Left lung (tissue), 10 donors: Measurements from ENCODE around the gene ZNF215. TPM values are rescaled to one million over a fixed set of nuclear protein-coding genes. Genes with fewer than 3 reads are reported as not detected.

Source experiments
- ATAC-seq: fragments of 200-7000 bp; cut with Tn5 transposase; one replicate; pipeline ENCODE4 v1.9.1; 2020; ENCODE audit warnings: moderate library complexity
- DNase-seq, 4 donors: peaks; one replicate each; pipeline ENCODE4 v3.0.0-alpha.2; 2013 to 2020
- H3K27ac ChIP-seq, 2 donors: fragments of 200-600 bp; sonication (generic) in 1 of 2; one replicate each; pipeline versions ENCODE4 v1.5.0 to v1.8.0; 2020 to 2021
- H3K27me3 ChIP-seq, 2 donors: fragments of 200-600 bp; sonication (generic) in 1 of 2; one replicate each; pipeline versions ENCODE4 v1.5.0 to v1.8.0; 2020 to 2021
- H3K36me3 ChIP-seq, 2 donors: fragments of 200-600 bp; sonication (generic) in 1 of 2; one replicate each; pipeline versions ENCODE4 v1.5.0 to v1.8.0; 2020 to 2021
- H3K4me1 ChIP-seq, 2 donors: fragments of 200-600 bp; one replicate each; pipeline ENCODE4 v1.8.0; 2021
- H3K4me3 ChIP-seq, 2 donors: fragments of 200-600 bp; sonication (generic) in 1 of 2; one replicate each; pipeline versions ENCODE4 v1.5.0 to v1.8.0; 2020 to 2021; ENCODE audit warnings: mild to moderate bottlenecking in 1 of 2
- H3K9me3 ChIP-seq, 2 donors: fragments of 200-600 bp; sonication (generic) in 1 of 2; one replicate each; pipeline versions ENCODE4 v1.5.0 to v1.8.0; 2020 to 2021
- CTCF ChIP-seq, 2 donors: fragments of 200-600 bp; sonication (generic) in 1 of 2; IDR thresholded peaks; one replicate each; pipeline versions ENCODE4 v1.5.0 to v1.8.0; 2021; ENCODE audit warnings: antibody characterized with exemption in 2 of 2
- intact Hi-C, 2 donors: fragments of 100-400 bp; cut with DNase I; formaldehyde crosslinking; loops; one replicate each; pipeline versions ENCODE4 v1.11.2 to v1.14.2; 2022
- polyA plus RNA-seq, 6 donors: library from polyadenylated mRNA; unstranded; fragments of 120-200 nt; gene quantifications; one replicate each; pipeline ENCODE4 v1.2.1, GENCODE V29; 2013; ENCODE audit not compliant: insufficient read length in 6 of 6
- total RNA-seq, 2 donors: library from RNA; stranded (reverse); fragmentation: NEBNext Ultra II Directional; extraction: Animal tissue kit (Norgen Biotek cat#: 25700); gene quantifications; one replicate each; pipeline ENCODE4 v1.2.1, GENCODE V29; 2021
- donor health status: DM: no; HTN: yes; CAD: no.
- donor health status: DM: no; HTN: no; CAD: no.

The ZNF215 gene
- total and polyA plus RNA-seq, 8 donors, result 0.66 to 3.7 (median 1.4) TPM

GRCh38 chr11:6992026-6992425, 65.8 kb downstream of the ZNF215 start:
- intact Hi-C loops, result no loop called here
- Histone ChIP-seq H3K9me3 (no peaks in the 10 kb centered on the region), H3K27ac (no peak overlapping the region), H3K4me1 (no peaks in the 10 kb centered on the region), H3K27me3 (no peaks in the 10 kb centered on the region), H3K36me3 (no peaks in the 10 kb centered on the region), H3K4me3 (no peak overlapping the region)
- ATAC-seq (peak; percentile 52), DNase-seq (no peak)
- no peak for TF ChIP-seq CTCF (IDR thresholded peaks at IDR 0.05)

- ATAC-seq (peak; percentile 68), DNase-seq (no peak)
Measured at GRCh38 chr11:6992457-6993417, 66.5 kb downstream of the ZNF215 start.

DNA sequence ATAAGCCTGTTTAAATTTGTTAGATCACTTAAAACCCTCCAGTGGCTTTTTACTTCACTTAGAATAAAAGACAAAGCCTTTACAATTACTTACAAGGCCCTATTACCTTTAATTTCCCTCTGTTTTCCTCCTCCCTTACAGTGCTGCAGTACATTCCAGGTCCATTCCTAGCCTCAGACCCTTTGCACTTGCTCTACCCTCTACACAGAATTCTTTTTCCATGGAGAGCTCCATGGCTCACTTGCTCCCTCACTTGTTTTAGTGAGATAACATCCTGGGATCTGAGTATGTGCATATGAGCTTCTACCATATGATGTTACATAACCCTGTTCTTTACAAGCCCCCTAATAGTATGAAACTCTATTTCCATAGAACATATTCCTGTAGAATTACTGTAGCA, 69.5 kb downstream of the ZNF215 start:
- intact Hi-C loops, result no loop called here
- Histone ChIP-seq H3K27me3 (no peaks in the 10 kb centered on the region), H3K4me1 (no peaks in the 10 kb centered on the region), H3K27ac (no peak overlapping the region), H3K9me3 (no peaks in the 10 kb centered on the region), H3K36me3 (peaks cover 0 to 8% of the 10 kb centered on the region in 2 donors), H3K4me3 (no peak overlapping the region)
- no peak for DNase-seq
- ATAC-seq, result no peak
- no peak for TF ChIP-seq CTCF (IDR thresholded peaks at IDR 0.05)

More at GRCh38 chr11:6992457-6993417, 66.5 kb downstream of the ZNF215 start:
- Histone ChIP-seq H3K36me3 (no peaks in the 10 kb centered on the region), H3K4me1 (no peaks in the 10 kb centered on the region), H3K27me3 (no peaks in the 10 kb centered on the region), H3K27ac (no peak overlapping the region), H3K9me3 (no peaks in the 10 kb centered on the region), H3K4me3 (no peak overlapping the region)
- no peak for TF ChIP-seq CTCF (IDR thresholded peaks at IDR 0.05)
- intact Hi-C loops, result no loop called here

DNA sequence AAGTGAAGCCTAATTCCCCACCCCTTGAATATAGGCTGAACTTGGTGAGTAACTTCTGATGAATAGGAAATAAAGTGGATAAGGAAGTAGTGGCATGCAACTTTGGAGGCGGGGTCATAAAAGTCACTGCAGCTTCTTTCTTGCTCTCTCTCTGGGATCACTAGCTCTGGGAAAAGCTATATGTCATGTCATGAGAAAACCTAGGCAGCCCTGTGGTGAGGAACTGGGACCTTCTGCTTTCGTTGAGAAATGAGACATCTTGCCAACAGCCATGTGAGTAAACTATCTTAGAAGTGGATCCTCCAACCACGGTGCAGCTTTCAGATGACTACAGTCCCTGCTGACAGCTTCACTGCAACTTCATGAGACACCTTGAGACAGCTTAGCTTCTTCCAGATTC, 78.3 kb downstream of the ZNF215 start:
- no peaks in the 10 kb centered on the region for H3K27me3 ChIP-seq
- intact Hi-C loops, result no loop called here
- H3K4me1 ChIP-seq, result no peaks in the 10 kb centered on the region
- H3K9me3 ChIP-seq, result no peaks in the 10 kb centered on the region
- no peak overlapping the region for H3K4me3 ChIP-seq
- no peak for DNase-seq
- ATAC-seq, result no peak
- TF ChIP-seq CTCF (IDR thresholded peaks at IDR 0.05), result no peak
- peaks cover 0 to 12% of the 10 kb centered on the region in 2 donors for H3K36me3 ChIP-seq
- H3K27ac ChIP-seq, result no peak overlapping the region

Other genes with a start within 250 kb of the ZNF215 start
- 10 to 100 TPM; 47.6 to 51.6 TPM for gene MRPL17, start 243.1 kb upstream of the ZNF215 start, total RNA-seq
- 10 to 100 TPM; 45.0 to 57.3 (median 51.7) TPM for gene MRPL17, start 243.1 kb upstream of the ZNF215 start, polyA plus RNA-seq
- under 1 TPM; 0.13 to 0.20 TPM for gene OR2AG2, start 154.4 kb upstream of the ZNF215 start, total RNA-seq
- under 1 TPM in 2 of 6 donors, not detected in 4; 0.06 to 0.08 TPM for gene OR2AG2, start 154.4 kb upstream of the ZNF215 start, polyA plus RNA-seq
- not detected for gene OR2AG1, start 143.4 kb upstream of the ZNF215 start, total RNA-seq
- gene OR2AG1, start 143.4 kb upstream of the ZNF215 start, polyA plus RNA-seq, result under 1 TPM in 5 of 6 donors, not detected in 1; 0.03 to 0.06 (median 0.05) TPM
- under 1 TPM; 0.15 to 0.18 TPM for gene OR6A2, start 126.7 kb upstream of the ZNF215 start, total RNA-seq
- gene OR6A2, start 126.7 kb upstream of the ZNF215 start, polyA plus RNA-seq, result not detected
- not detected for gene OR10A5, start 80.7 kb upstream of the ZNF215 start, total RNA-seq
- gene OR10A5, start 80.7 kb upstream of the ZNF215 start, polyA plus RNA-seq, result not detected
- gene OR10A2, start 63.4 kb upstream of the ZNF215 start, total RNA-seq, result not detected
- under 1 TPM in 2 of 6 donors, not detected in 4; 0.04 to 0.06 TPM for gene OR10A2, start 63.4 kb upstream of the ZNF215 start, polyA plus RNA-seq
- not detected for gene OR10A4, start 49.8 kb upstream of the ZNF215 start, total RNA-seq
- gene OR10A4, start 49.8 kb upstream of the ZNF215 start, polyA plus RNA-seq, result not detected
- under 1 TPM in 1 of 2 donors, not detected in 1; 0.24 TPM for gene OR2D2, start 33.9 kb upstream of the ZNF215 start, total RNA-seq
- gene OR2D2, start 33.9 kb upstream of the ZNF215 start, polyA plus RNA-seq, result not detected
- not detected for gene OR2D3, start 5.4 kb upstream of the ZNF215 start, total RNA-seq
- not detected for gene OR2D3, start 5.4 kb upstream of the ZNF215 start, polyA plus RNA-seq
- gene ZNF214, start 93.9 kb downstream of the ZNF215 start, total RNA-seq, result 1 to 10 TPM; 2.0 to 4.1 TPM
- gene ZNF214, start 93.9 kb downstream of the ZNF215 start, polyA plus RNA-seq, result 10 to 100 TPM in 3 of 6 donors, 1 to 10 TPM in 3; 8.3 to 10.3 (median 9.5) TPM
- gene NLRP14, start 94.1 kb downstream of the ZNF215 start, total RNA-seq, result under 1 TPM in 1 of 2 donors, not detected in 1; 0.10 TPM
- under 1 TPM; 0.07 to 0.20 (median 0.15) TPM for gene NLRP14, start 94.1 kb downstream of the ZNF215 start, polyA plus RNA-seq
- not detected for gene RBMXL2, start 162.6 kb downstream of the ZNF215 start, total RNA-seq
- not detected for gene RBMXL2, start 162.6 kb downstream of the ZNF215 start, polyA plus RNA-seq